GM18508 (cell line): Measurements from ENCODE around the gene MICU2.

Experiments used
- ATAC-seq: cut with Tn5 transposase; IDR thresholded peaks from one replicate; pipeline ENCODE4 v1.9.1; 2021; ENCODE audit warnings: moderate number of reproducible peaks; ENCODE audit not compliant: insufficient read depth, unreplicated experiment

Gene MICU2

DNA sequence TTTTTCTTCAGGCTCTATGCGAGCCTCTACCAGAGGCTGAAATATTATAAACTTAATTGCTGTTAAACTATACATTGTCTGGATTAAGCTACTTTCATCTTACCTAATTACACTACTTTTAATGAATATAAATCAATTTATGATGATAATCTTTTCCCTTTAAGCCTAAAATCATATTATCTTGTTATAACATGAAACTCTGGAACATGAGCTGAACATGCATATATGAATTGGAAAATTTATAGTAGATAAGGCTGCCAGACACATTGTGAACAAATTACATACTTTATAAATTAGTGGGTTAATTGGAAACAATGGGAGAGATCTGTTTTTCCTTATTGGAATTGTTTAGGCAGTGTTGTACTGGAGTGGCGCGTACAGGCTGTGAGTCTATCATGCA is 99.6 kb downstream of the MICU2 start:
- no peak for ATAC-seq

DNA sequence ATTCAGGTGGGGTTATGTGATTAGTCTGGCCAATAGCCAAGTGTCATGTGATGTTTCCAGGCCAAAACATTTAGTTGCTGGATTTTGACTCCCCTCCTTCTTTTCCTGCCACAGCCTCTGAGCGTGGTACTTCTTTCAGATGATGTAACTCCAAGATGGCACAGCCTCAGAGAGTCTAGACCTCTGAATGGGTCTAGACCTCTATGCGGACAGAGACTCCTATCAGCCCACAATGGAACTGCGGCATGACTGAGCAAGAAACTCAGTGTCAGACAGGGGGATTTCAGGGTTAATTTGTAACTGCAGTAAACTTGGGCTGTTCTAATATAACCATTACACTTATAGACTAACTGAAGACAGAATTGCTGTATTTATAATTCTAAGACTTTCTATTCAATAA is 102.3 kb downstream of the MICU2 start:
- ATAC-seq, result no peak

DNA sequence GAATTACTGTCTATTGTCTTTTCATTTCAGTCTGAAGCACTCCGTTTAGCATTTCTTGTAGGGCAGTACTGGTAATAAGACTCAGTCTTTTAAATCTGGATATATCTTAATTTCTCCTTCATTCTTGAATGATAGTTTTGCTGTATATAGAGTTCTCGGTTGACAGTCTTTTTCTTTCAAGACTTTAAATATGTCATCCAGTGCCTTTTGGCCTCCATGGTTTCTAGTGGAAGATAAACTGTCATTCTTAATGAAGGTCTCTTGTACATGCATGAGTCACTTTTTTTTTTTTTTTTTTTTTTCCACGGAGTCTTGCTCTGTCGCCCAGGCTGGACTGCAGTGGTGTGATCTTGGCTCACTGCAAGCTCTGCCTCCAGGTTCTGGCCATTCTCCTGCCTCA is 117.6 kb downstream of the MICU2 start:
- ATAC-seq, result no peak

DNA sequence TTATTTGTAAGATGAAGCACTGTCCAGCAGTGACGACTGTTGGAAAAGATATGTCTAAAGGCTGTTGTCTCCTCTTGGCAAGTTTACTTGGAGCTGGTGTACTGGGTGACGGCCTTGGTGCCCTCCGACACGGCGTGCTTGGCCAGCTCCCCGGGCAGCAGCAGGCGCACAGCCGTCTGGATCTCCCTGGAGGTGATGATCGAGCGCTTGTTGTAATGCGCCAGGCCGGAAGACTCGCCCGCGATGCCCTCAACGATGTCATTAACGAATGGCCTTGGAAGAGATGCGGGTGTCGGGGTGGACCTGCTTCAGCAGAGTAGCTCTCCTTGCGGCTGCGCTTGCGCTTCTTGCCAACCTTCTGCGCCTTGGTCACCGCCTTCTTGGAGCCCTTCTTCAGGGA is 120.2 kb downstream of the MICU2 start:
- ATAC-seq, result no peak

GRCh38 chr13:21481359-21481758 is 122.6 kb downstream of the MICU2 start:
- ATAC-seq, result no peak

GRCh38 chr13:21478881-21479808 is 124.8 kb downstream of the MICU2 start:
- ATAC-seq, result no peak

GRCh38 chr13:21476893-21477472 is 127.0 kb downstream of the MICU2 start:
- ATAC-seq, result peak; percentile 58

GRCh38 chr13:21475115-21475514 is 128.9 kb downstream of the MICU2 start:
- no peak for ATAC-seq

GRCh38 chr13:21470785-21471184 is 133.2 kb downstream of the MICU2 start:
- ATAC-seq, result no peak

GRCh38 chr13:21466527-21466926 is 137.4 kb downstream of the MICU2 start:
- ATAC-seq, result no peak

DNA sequence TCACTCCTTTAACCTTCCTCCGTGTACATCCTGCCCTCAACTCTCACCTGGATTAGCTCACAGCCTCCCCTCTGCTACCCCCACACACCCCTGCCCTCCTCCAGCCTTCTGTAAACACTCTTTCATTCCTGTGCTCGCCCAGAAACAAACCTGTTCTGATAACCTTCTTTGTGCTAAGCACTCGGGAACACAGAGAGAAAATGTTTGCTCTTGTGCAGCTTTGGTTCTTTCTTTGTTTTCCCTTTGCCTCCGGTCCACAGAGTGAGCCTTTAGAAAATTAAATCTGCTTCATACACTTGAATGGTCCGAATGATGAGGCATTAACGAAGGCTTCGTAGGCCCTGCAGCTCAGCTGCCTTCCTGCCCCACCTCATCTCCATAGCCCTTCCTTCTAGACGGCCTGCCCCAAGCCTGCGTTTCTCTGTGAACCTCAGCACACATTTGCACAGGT is 138.2 kb downstream of the MICU2 start:
- ATAC-seq, result no peak

GRCh38 chr13:21463424-21463823 is 140.5 kb downstream of the MICU2 start:
- no peak for ATAC-seq

DNA sequence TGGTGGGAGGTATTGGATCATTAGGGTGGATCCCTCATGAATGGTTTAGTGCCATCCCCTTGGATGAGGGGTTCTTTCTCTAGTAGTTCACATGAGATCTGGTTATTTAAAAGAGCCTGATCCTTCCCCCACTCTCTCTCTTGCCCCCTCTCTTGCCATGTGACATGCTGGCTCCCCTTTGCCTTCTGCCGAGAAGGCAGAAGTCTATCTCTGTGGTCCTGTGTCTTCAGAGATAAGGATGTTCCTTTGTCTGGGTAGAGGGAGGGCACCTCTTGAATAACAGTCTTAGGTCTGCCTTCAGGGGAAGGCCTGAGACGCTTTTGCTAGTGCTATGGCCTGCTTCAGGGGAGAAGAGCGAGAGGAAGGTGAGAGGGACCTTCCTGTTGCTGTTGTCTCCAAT is 142.8 kb downstream of the MICU2 start:
- ATAC-seq, result no peak

- ATAC-seq, result peak; percentile 46
Measured at GRCh38 chr13:21458813-21459701, 144.9 kb downstream of the MICU2 start, which contains the start of gene ZDHHC20. Gene ZDHHC20, minus strand, starts transcription at chr13:21459303. Its CDS starts 132 bp downstream, at chr13:21459171.

DNA sequence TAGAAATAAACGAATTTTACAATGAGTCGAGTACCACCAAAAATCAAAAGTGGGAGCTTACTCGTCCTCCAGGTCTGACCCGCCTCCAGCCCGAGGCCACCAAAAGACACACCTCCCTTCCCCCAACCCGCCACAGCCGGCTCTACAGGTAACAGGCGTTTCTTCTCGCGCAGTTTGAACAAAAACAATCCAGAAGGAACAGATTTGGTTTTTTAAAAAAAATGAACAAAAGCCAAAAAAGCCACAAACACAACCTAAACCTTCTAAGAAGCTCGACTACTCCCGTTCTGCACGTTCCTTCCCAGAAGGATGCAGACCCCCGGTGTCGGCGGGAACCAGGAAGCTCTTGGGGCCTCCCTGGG is 145.5 kb downstream of the MICU2 start:
- no peak for ATAC-seq

GRCh38 chr13:21453387-21454081 is 150.4 kb downstream of the MICU2 start:
- no peak for ATAC-seq

- ATAC-seq, result no peak
Measured at GRCh38 chr13:21450936-21451335, 153.0 kb downstream of the MICU2 start.

- no peak for ATAC-seq
Measured at GRCh38 chr13:21446656-21447055, 157.3 kb downstream of the MICU2 start.

- ATAC-seq, result no peak
Measured at GRCh38 chr13:21445759-21446158, 158.2 kb downstream of the MICU2 start.

- no peak for ATAC-seq
Measured at GRCh38 chr13:21443171-21443570, 160.8 kb downstream of the MICU2 start.
